ENCODE measurements around the gene CPLANE2.

Gene CPLANE2

GRCh38 chr1:16191916-16192546, 45.0 kb downstream of the CPLANE2 start:
- no peak for DNase-seq (ENCODE audit: low read depth in 1 of 2, low spot score in 1 of 2)

GRCh38 chr1:16191309-16191708, 45.7 kb downstream of the CPLANE2 start:
- DNase-seq (ENCODE audit: low read depth in 1 of 2, low spot score in 1 of 2): no peak

GRCh38 chr1:16189921-16190621, 46.9 kb downstream of the CPLANE2 start:
- no peak for DNase-seq (ENCODE audit: low read depth in 1 of 2, low spot score in 1 of 2)

- no peak for DNase-seq (ENCODE audit: low read depth in 1 of 2, low spot score in 1 of 2)
These were observed 48.0 kb downstream of the CPLANE2 start for GRCh38 chr1:16189003-16189402.

GRCh38 chr1:16187748-16188401, 49.1 kb downstream of the CPLANE2 start:
- peak; percentile 69 for DNase-seq (ENCODE audit: low read depth in 1 of 2, low spot score in 1 of 2)

GRCh38 chr1:16186655-16187235, 50.2 kb downstream of the CPLANE2 start:
- DNase-seq (ENCODE audit: low read depth in 1 of 2, low spot score in 1 of 2): no peak

GRCh38 chr1:16184557-16185303, 52.3 kb downstream of the CPLANE2 start:
- DNase-seq (ENCODE audit: low read depth in 1 of 2, low spot score in 1 of 2): no peak

- no peak for DNase-seq (ENCODE audit: low read depth in 1 of 2, low spot score in 1 of 2)
These were observed 53.0 kb downstream of the CPLANE2 start for GRCh38 chr1:16183765-16184556.

GRCh38 chr1:16183179-16183578, 53.8 kb downstream of the CPLANE2 start:
- DNase-seq (ENCODE audit: low read depth in 1 of 2, low spot score in 1 of 2): no peak

- DNase-seq (ENCODE audit: low read depth in 1 of 2, low spot score in 1 of 2): no peak
These were observed 54.9 kb downstream of the CPLANE2 start for GRCh38 chr1:16181887-16182719.

Data from activated CD4-positive, alpha-beta T cell treated with anti-CD3 and anti-CD28 coated beads, Interleukin-2, amount 50 U/mL, for 24 hours (primary cell).